GM23338 (cell line): ENCODE data around the gene POU2F3. TPM values are rescaled to one million over a fixed set of nuclear protein-coding genes. Genes with fewer than 3 reads are reported as not detected.
A peak's percentile ranks its signal among the peaks of the same experiment; 100 is the strongest.

ENCODE experiments used
- ATAC-seq: fragments of 200-7000 bp; cut with Tn5 transposase; 3 replicates; pipeline ENCODE4 v1.9.1; 2020
- DNase-seq: peaks from one replicate; pipeline ENCODE4 v3.0.0-alpha.2; 2015; ENCODE audit warnings: low spot score
- H2AFZ ChIP-seq: fragments of 200-600 bp; sonication (generic); 2 replicates; pipeline ENCODE4 v1.8.0; 2016; ENCODE audit warnings: antibody characterized with exemption, mild to moderate bottlenecking, moderate library complexity
- H3F3A ChIP-seq: fragments of 200-600 bp; sonication (generic); replicated peaks from 2 replicates; pipeline ENCODE4 v1.8.0; 2017; ENCODE audit warnings: antibody characterized with exemption, mixed run types, low read depth
- H3K27ac ChIP-seq: fragments of 200-600 bp; sonication (generic); 2 replicates; pipeline ENCODE4 v1.6.1; 2016; ENCODE audit warnings: low read depth
- H3K27me3 ChIP-seq: fragments of 200-600 bp; sonication (generic); 2 replicates; pipeline ENCODE4 v1.8.0; 2016; ENCODE audit warnings: mild to moderate bottlenecking, mixed run types, moderate library complexity; ENCODE audit not compliant: insufficient read depth
- H3K36me3 ChIP-seq: fragments of 200-600 bp; sonication (generic); 2 replicates; pipeline ENCODE4 v1.8.0; 2016; ENCODE audit warnings: mild to moderate bottlenecking; ENCODE audit not compliant: insufficient read depth
- H3K4me1 ChIP-seq: fragments of 200-600 bp; sonication (generic); 2 replicates; pipeline ENCODE4 v1.8.0; 2016; ENCODE audit warnings: mild to moderate bottlenecking, moderate library complexity; ENCODE audit not compliant: insufficient read depth
- H3K4me2 ChIP-seq: fragments of 200-600 bp; sonication (generic); 2 replicates; pipeline ENCODE4 v1.7.1; 2017; ENCODE audit warnings: mixed run types
- H3K4me3 ChIP-seq: fragments of 200-600 bp; sonication (generic); 2 replicates; pipeline ENCODE4 v1.6.1; 2016; ENCODE audit warnings: mixed run types
- H3K79me2 ChIP-seq: fragments of 200-600 bp; sonication (generic); replicated peaks from 2 replicates; pipeline ENCODE4 v1.8.0; 2017; ENCODE audit warnings: mild to moderate bottlenecking; ENCODE audit not compliant: insufficient read depth
- H3K9me2 ChIP-seq: fragments of 200-600 bp; sonication (generic); 2 replicates; pipeline ENCODE4 v1.8.0; 2017; ENCODE audit not compliant: insufficient read depth
- H4K20me1 ChIP-seq: fragments of 200-600 bp; sonication (generic); replicated peaks from 2 replicates; pipeline ENCODE4 v1.8.0; 2017; ENCODE audit warnings: mild to moderate bottlenecking; ENCODE audit not compliant: insufficient read depth
- H3K27ac Mint-ChIP-seq: 2 replicates; pipeline ENCODE4 v1.8.0; 2020; ENCODE audit warnings: inconsistent platforms, mild to moderate bottlenecking, moderate library complexity, mixed read lengths
- H3K27me3 Mint-ChIP-seq: 3 replicates; pipeline ENCODE4 v1.8.0; 2022; ENCODE audit warnings: low read depth, mild to moderate bottlenecking, moderate library complexity, mixed read lengths, inconsistent platforms; ENCODE audit not compliant: insufficient read depth, poor library complexity
- H3K36me3 Mint-ChIP-seq: 3 replicates; pipeline ENCODE4 v1.8.0; 2021; ENCODE audit warnings: low read depth, mild to moderate bottlenecking, inconsistent platforms, moderate library complexity, mixed read lengths
- H3K4me1 Mint-ChIP-seq: 3 replicates; pipeline ENCODE4 v1.8.0; 2020; ENCODE audit warnings: mild to moderate bottlenecking, inconsistent platforms, mixed read lengths
- H3K4me3 Mint-ChIP-seq: 3 replicates; pipeline ENCODE4 v1.8.0; 2021; ENCODE audit warnings: moderate library complexity, mild to moderate bottlenecking, inconsistent platforms, mixed read lengths
- H3K9me3 Mint-ChIP-seq: 3 replicates; pipeline ENCODE4 v1.8.0; 2020; ENCODE audit warnings: moderate library complexity, mild to moderate bottlenecking, inconsistent platforms, mixed read lengths
- CREB1 ChIP-seq: fragments of 250-450 bp; sonication (Bioruptor Pico); IDR thresholded peaks from 2 replicates; pipeline ENCODE4 v1.5.0; 2020; ENCODE audit warnings: low read depth, mild to moderate bottlenecking, moderate library complexity
- CTCF ChIP-seq, 2 experiments: fragments of 200-600 bp in 1 of 2; sonication (generic) in 1 of 2; conservative IDR thresholded peaks; 2 replicates each; pipeline versions ENCODE4 v1.5.1 to v1.6.1; 2016 to 2017; ENCODE audit warnings: antibody characterized with exemption in 2 of 2, low read depth in 2 of 2, mild to moderate bottlenecking in 2 of 2, moderate library complexity in 1 of 2
- EZH2phosphoT487 ChIP-seq: fragments of 200-600 bp; sonication (generic); IDR thresholded peaks from one replicate; pipeline ENCODE4 v1.8.1; 2018; ENCODE audit warnings: antibody characterized with exemption; ENCODE audit not compliant: unreplicated experiment
- JUNB ChIP-seq: IDR thresholded peaks from one replicate; pipeline ENCODE4 v1.6.1; 2016; ENCODE audit warnings: antibody characterized with exemption; ENCODE audit not compliant: unreplicated experiment
- NANOG ChIP-seq: IDR thresholded peaks from 2 replicates; pipeline ENCODE4 v1.6.1; 2016; ENCODE audit warnings: antibody characterized with exemption, borderline replicate concordance
- POLR2AphosphoS5 ChIP-seq: IDR thresholded peaks from 2 replicates; pipeline ENCODE4 v1.6.1; 2016; ENCODE audit warnings: antibody characterized with exemption, low read depth
- REST ChIP-seq: IDR thresholded peaks from one replicate; pipeline ENCODE4 v1.6.1; 2018; ENCODE audit warnings: antibody characterized with exemption; ENCODE audit not compliant: unreplicated experiment
- STAT1 ChIP-seq: IDR thresholded peaks from one replicate; pipeline ENCODE4 v1.6.1; 2016; ENCODE audit warnings: antibody characterized with exemption; ENCODE audit not compliant: unreplicated experiment
- ZNF331 ChIP-seq: fragments of 250-450 bp; sonication (Bioruptor Pico); IDR thresholded peaks from 2 replicates; pipeline ENCODE4 v1.5.0; 2020; ENCODE audit warnings: low read depth, mild to moderate bottlenecking, moderate library complexity
- ZNF462 ChIP-seq: fragments of 250-450 bp; sonication (Bioruptor Pico); IDR thresholded peaks from 2 replicates; pipeline ENCODE4 v1.5.0; 2020; ENCODE audit warnings: mild to moderate bottlenecking, moderate library complexity
- polyA plus RNA-seq: library from polyadenylated mRNA; unstranded; fragments of >200 nt; fragmentation: Nextera tagmentation; extraction: Ambion mirVana; gene quantifications from 2 replicates; pipeline ENCODE4 v1.2.1, GENCODE V29; 2016
- total RNA-seq: library from RNA; depleted of rRNA; stranded (reverse); fragments of >200 nt; shearing (Covaris generic); gene quantifications from 2 replicates; pipeline ENCODE4 v1.2.3, GENCODE V29; 2014

POU2F3 gene
- total and polyA plus RNA-seq, 2 experiments from 2014 or later = 0.45 to 0.79 TPM

- no peaks in the 10 kb centered on the region for H3K79me2 ChIP-seq
- no peak overlapping the region; the same call in 1 of the 2 replicates for H3K4me2 ChIP-seq
- H3K27ac ChIP-seq = no peak overlapping the region
- H3K27ac Mint-ChIP-seq = no peak overlapping the region
- no peaks in the 10 kb centered on the region for H3K9me2 ChIP-seq
- peaks cover 6% of the 10 kb centered on the region for H3K4me1 Mint-ChIP-seq
- peaks cover 7% of the 10 kb centered on the region for H3K4me1 ChIP-seq
- H3K4me3 Mint-ChIP-seq = no peak overlapping the region; the same call in 2 of the 3 replicates
- H3K9me3 Mint-ChIP-seq = no peaks in the 10 kb centered on the region; the same call in 2 of the 3 replicates
- H3K36me3 ChIP-seq = no peaks in the 10 kb centered on the region
- H3K27me3 Mint-ChIP-seq = peaks cover 9% of the 10 kb centered on the region
- no peaks in the 10 kb centered on the region for H3K27me3 ChIP-seq
- H3K36me3 Mint-ChIP-seq = no peaks in the 10 kb centered on the region
- DNase-seq (no peak), ATAC-seq (peak; percentile 28)
- H2AFZ ChIP-seq = peak overlapping the region; percentile 43; the same call in 1 of the 2 replicates
- H3F3A ChIP-seq = no peaks in the 10 kb centered on the region
- H4K20me1 ChIP-seq = no peaks in the 10 kb centered on the region
- no peak for TF ChIP-seq JUNB
- TF ChIP-seq POLR2AphosphoS5 = no peak
- TF ChIP-seq CREB1 (CRISPR knock-in tag) = no peak
- no peak for TF ChIP-seq STAT1
- TF ChIP-seq ZNF462 (CRISPR knock-in tag) = no peak
- H3K4me3 ChIP-seq = no peak overlapping the region
Measured at GRCh38 chr11:120281143-120281795, 41.3 kb downstream of the POU2F3 start.

- H2AFZ ChIP-seq = no peak overlapping the region
- no peak overlapping the region for H3K27ac Mint-ChIP-seq
- TF ChIP-seq CREB1 (CRISPR knock-in tag) (no peak), EZH2phosphoT487 (no peak), ZNF331 (CRISPR knock-in tag) (no peak), JUNB (no peak), NANOG (no peak), CTCF (conservative IDR thresholded peaks at IDR 0.05; ENCODE audit: low read depth in 2 of 2) (no peak), STAT1 (no peak), REST (no peak)
Measured at GRCh38 chr11:120283124-120283523, 43.2 kb downstream of the POU2F3 start.

More at GRCh38 chr11:120283124-120283523, 43.2 kb downstream of the POU2F3 start:
- H3F3A ChIP-seq = no peaks in the 10 kb centered on the region
- Mint-ChIP-seq H3K27me3 (peaks cover 9% of the 10 kb centered on the region), H3K4me1 (peaks cover 6% of the 10 kb centered on the region), H3K4me3 (no peak overlapping the region), H3K36me3 (no peaks in the 10 kb centered on the region), H3K9me3 (no peaks in the 10 kb centered on the region; the same call in 2 of the 3 replicates)
- H3K27ac ChIP-seq = no peak overlapping the region
- H3K4me1 ChIP-seq = peaks cover 7% of the 10 kb centered on the region
- no peak overlapping the region for H3K4me2 ChIP-seq
- ATAC-seq (no peak), DNase-seq (no peak)
- H3K27me3 ChIP-seq = no peaks in the 10 kb centered on the region
- H3K9me2 ChIP-seq = no peaks in the 10 kb centered on the region
- no peaks in the 10 kb centered on the region for H4K20me1 ChIP-seq
- H3K36me3 ChIP-seq = no peaks in the 10 kb centered on the region
- no peak overlapping the region for H3K4me3 ChIP-seq
- no peaks in the 10 kb centered on the region for H3K79me2 ChIP-seq
